ENCODE results near the gene GLDN.

GRCh38 chr15:51387699-51388041 lies 46.2 kb downstream of the GLDN start:
- TF ChIP-seq CTCF (IDR thresholded peaks at IDR 0.05) (no peak), POLR2A (IDR thresholded peaks at IDR 0.05) (no peak), POLR2AphosphoS5 (IDR thresholded peaks at IDR 0.05) (no peak)

Measured in prostate gland (tissue), 2 donors.